Ishikawa (cell line): ENCODE data around the gene DZIP3.

Experiments used
- CREB1 ChIP-seq: IDR thresholded peaks from 2 replicates; pipeline ENCODE4 v1.6.1; 2012; ENCODE audit warnings: low read depth
- NFIC ChIP-seq: IDR thresholded peaks from 2 replicates; pipeline ENCODE4 v1.6.1; 2012
- RAD21 ChIP-seq: IDR thresholded peaks from 2 replicates; pipeline ENCODE4 v1.6.1; 2012; ENCODE audit warnings: low read depth
- TEAD4 ChIP-seq: IDR thresholded peaks from 2 replicates; pipeline ENCODE4 v1.6.1; 2012

GRCh38 chr3:108589998-108590323 lies 439 bp downstream of the DZIP3 start:
- TF ChIP-seq RAD21 (no peak), CREB1 (no peak), NFIC (no peak), TEAD4 (no peak)
